T-helper 9 cell (primary cell): ENCODE results near the gene COL4A4.
"Not testable (repeated sequence)": the region's sequence is repeated elsewhere in the genome, so short reads cannot be mapped to it uniquely, and the experiment has no call there.

ENCODE experiments used
- DNase-seq: peaks from one replicate; pipeline ENCODE4 v3.0.0-alpha.2; 2020

The COL4A4 gene

GRCh38 chr2:227106845-227107759 lies 56.9 kb downstream of the COL4A4 start:
- DNase-seq = peak; percentile 10

- no peak for DNase-seq
These were observed 60.4 kb downstream of the COL4A4 start for GRCh38 chr2:227103583-227103982.

- no peak for DNase-seq
These were observed 64.7 kb downstream of the COL4A4 start for GRCh38 chr2:227099340-227099739.

- no peak for DNase-seq
These were observed 65.9 kb downstream of the COL4A4 start for GRCh38 chr2:227098162-227098515.

- DNase-seq = no peak
These were observed 66.4 kb downstream of the COL4A4 start for GRCh38 chr2:227097495-227098161.

- DNase-seq = no peak
These were observed 68.7 kb downstream of the COL4A4 start for GRCh38 chr2:227095346-227095745.

GRCh38 chr2:227082286-227082685 lies 81.7 kb downstream of the COL4A4 start:
- DNase-seq = no peak

GRCh38 chr2:227079726-227080125 lies 84.3 kb downstream of the COL4A4 start:
- DNase-seq = no peak

- DNase-seq = not testable (repeated sequence)
These were observed 98.9 kb downstream of the COL4A4 start for GRCh38 chr2:227065065-227065464.

- no peak for DNase-seq
These were observed 105.1 kb downstream of the COL4A4 start for GRCh38 chr2:227058888-227059399.

- no peak for DNase-seq
These were observed 106.1 kb downstream of the COL4A4 start for GRCh38 chr2:227057743-227058447.

GRCh38 chr2:227057060-227057459 lies 106.9 kb downstream of the COL4A4 start:
- no peak for DNase-seq

GRCh38 chr2:227054006-227054405 lies 110.0 kb downstream of the COL4A4 start:
- DNase-seq = no peak

- DNase-seq = no peak
These were observed 111.1 kb downstream of the COL4A4 start for GRCh38 chr2:227052879-227053278.

GRCh38 chr2:227043981-227044380 lies 120.0 kb downstream of the COL4A4 start:
- no peak for DNase-seq

- DNase-seq = no peak
These were observed 125.3 kb downstream of the COL4A4 start for GRCh38 chr2:227038550-227039189.

GRCh38 chr2:227036527-227036926 lies 127.5 kb downstream of the COL4A4 start:
- DNase-seq = no peak

- DNase-seq = no peak
These were observed 128.2 kb downstream of the COL4A4 start for GRCh38 chr2:227035711-227036367.

GRCh38 chr2:227033471-227034148 lies 130.4 kb downstream of the COL4A4 start:
- no peak for DNase-seq

- DNase-seq = no peak
These were observed 132.6 kb downstream of the COL4A4 start for GRCh38 chr2:227031379-227031778.

GRCh38 chr2:227030789-227031188 lies 133.2 kb downstream of the COL4A4 start:
- DNase-seq = no peak
